NOMO-1 treated with dmso at 0.1 percent for 144 hours (cell line): ENCODE measurements around the gene BGN.
A peak's percentile ranks its signal among the peaks of the same experiment; 100 is the strongest.

ENCODE experiments used
- DNase-seq: peaks from one replicate; lab custom pipeline; 2025; ENCODE audit not compliant: unreplicated experiment; lab: John Stamatoyannopoulos, UW

Gene BGN

DNA sequence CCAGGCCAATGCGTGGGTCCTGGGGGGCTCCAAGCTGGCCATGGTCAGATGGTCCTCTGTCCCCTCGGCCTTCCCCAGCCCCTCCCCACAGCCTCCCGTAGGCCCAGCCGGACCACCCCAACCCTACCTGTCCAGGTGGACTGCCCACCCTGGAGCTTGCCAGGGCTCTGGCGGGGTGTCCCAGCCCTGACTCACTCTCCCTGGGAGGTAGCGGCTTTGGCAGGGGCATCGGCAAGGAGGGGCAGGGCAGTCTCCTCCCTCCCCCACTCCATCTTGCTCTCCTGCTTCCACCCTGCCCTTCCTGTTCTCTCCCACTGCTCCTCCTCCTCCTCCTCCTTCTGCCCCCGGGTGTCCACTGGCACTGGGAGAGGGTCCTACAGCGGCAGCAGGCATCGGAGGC, 7.4 kb downstream of the BGN start:
- DNase-seq = no peak

DNA sequence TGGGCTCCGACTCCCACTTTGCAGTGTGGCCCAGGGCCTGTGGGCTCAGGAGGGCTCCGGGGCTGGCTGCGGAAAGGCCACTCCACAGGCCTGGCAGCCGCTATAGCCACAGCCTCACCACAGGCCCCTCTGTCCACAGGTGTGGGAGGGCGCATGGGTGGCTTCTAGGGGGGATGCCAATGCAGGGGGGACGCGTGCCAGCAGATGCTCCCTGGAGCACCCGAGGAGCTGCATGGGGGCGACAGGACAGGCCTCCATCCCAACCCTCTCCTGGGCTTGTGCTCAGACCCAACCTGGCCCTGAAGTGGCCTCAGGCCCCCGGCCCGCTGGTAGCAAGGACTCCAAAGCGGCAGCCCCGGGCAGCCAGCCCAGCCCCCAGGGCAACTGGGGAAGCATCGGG, 8.0 kb downstream of the BGN start:
- DNase-seq = no peak

DNA sequence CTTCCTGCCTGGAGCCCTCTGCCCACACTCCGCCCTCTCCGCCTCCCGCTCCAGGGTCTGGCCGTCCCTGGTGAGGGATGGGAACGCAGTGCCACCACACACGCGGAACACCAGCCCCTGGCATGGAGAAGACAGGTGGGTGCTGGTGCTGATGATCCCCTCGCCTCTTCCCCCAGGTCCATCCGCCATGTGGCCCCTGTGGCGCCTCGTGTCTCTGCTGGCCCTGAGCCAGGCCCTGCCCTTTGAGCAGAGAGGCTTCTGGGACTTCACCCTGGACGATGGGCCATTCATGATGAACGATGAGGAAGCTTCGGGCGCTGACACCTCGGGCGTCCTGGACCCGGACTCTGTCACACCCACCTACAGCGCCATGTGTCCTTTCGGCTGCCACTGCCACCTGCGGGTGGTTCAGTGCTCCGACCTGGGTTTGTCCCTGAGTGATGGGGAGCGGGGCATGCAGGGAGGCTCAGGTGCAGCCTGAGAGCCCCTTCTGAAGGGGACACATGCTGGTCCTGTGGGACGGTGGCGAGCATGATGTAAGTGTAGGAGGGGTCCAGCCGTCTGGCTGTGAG, 9.8 kb downstream of the BGN start:
- DNase-seq = no peak

DNA sequence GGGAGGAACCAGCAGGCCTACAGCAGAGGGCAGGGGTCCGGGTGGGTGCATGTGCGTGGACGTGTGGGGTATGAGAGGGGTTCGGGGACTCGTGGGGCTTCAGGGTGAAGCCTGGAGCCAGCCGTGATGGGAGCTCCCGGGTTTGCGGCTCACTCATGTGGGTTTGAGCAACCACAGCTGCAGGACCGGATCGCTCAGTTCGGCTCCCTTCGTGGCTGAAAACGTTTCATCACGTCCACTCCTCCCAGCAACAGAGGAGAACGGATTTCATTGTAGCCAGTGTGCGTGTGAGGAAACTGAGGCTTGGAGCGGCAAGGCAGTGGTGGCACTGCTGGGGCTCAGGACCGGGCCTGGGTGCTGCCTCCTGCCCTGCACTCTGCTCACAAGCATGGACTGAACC, 10.6 kb downstream of the BGN start:
- DNase-seq = no peak

DNA sequence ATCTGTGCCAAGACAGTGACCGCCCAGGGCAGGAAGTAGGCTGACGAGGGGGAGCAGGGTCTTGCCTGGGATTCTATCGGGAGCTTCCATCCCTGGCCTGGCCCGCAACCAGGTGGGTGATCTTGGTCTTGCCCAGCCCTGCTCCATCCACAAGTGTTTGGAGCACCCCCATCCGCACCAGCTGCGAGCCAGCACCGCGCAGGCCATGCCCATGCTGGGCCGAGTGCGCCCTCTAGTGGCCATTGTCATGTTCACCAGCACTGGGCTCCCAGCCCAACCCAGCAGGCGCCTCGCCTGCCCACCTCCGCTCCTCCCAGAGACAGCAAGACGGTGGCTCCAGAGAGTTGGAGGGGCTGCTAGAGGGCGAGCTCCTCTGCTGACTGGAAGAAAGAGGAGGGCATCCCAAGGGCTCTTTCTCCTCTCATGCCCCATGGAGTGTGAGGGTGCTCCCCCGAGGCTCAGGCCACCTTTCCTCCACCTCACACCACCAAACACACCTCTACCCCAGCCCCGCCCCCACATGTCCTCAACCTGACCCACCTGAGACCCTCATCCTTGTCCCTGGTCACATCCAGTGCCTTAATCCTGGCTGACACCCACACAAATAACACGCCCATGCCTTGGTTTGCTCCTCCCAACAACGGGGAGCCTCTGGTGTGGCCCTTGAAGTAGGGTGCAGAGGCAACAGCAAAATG, 12.9 kb downstream of the BGN start:
- DNase-seq = peak; percentile 20

DNA sequence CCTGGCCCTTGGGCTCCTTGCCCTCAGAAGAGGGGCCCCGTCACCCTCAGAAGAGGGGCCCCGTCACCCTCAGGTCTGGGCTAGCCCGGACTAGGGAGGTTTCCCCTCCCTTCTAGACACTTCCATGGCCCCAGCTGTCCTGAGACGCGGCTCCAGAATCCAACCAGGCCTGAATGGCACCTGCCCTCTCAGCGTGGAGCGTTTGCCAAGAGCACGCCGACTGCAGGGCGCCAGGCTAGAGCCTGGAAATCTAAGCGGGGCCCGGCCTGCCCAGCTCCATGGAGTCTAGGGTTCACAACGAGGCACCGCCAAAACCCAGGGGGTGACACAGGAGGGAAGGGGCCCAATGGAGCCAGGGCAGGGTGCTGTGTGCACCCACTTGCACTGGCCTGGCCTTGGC, 14.8 kb downstream of the BGN start:
- DNase-seq = no peak

DNA sequence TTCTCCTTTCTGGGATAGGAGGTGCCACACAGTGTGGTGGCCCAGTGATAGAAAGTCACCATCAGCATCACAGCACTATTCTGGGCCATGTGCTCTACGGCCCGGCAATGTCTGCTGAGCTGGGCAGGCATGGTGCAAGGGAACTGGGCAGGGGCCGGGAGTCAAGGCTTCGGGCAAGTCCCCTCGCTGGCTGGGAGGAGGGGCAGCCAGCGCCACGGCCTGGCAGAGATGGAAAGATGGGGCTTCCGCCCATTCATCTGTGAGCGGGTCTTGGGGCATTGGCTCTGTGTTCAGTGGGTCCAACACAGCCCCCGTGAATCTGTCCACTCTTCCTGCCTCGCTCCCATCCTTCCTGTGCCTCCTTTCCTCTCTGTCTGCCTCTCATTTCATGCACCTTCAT, 15.6 kb downstream of the BGN start:
- DNase-seq = no peak

DNA sequence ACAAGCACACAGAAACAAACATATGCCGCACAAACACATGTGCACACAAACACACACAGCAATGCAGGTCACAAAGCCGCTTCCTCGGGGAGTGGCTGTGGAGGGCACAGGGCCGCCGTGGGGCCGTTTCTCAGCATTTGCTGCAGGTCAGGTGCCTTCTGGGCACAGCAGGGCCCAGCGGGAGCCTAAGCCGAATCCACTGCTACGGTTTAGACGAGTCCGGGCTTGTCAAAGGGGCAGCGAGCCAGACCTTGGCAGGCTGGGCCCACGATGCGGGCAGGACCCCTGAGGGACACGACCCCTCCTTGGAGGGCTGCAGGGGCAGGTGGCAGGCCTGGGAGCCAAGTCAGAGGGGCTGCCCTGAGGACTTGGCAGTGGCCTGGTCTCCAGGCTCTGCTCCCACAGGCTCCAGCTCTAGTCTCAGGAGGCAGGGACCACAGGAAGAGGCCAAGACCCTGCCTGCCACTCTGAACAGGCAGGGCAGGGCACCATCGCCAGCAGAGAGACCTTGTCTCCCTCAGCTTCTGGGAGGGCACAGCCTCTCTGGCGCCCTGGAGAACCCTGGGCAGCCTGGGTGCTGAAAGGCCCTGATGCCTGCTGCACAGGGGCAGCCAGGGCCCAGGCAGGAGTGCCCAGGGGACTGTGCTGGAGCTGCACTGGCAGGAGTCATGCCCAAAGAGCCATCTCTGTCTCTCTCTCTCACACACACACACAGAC, 17.2 kb downstream of the BGN start:
- DNase-seq = no peak

DNA sequence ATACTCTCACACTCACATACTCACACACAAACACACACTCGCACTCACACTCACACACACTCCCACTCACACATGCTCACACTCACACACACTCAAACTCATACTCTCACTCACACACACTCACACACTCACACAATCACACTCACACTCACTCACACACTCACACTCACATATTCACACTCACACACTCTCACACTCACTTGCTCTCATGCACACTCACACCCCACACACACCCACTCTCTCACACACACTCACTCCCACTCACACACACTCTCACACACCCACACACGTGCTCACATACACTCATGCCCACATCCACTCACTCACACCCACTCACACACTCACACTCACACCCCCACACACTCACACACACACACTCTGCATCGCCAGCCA, 17.7 kb downstream of the BGN start:
- DNase-seq = no peak

DNA sequence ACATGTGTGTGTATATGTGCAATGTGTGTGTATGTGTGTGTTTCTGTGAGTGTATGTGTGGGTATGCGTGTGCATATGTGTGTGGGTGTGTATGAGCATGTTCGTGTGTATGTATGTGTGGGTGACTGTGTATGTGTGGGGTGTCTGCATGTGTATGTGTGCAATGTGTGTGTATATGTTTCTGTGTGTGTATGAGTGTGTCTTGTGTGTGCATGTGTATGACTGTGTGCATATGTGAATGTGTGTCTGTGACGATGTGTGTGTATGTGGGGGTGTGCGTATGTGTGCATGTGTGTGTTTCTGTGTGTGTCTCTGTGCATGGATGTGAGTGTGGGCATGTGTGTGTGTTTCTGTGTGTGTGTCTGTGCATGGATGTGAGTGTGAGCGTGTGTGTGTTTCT, 18.5 kb downstream of the BGN start:
- no peak for DNase-seq

DNA sequence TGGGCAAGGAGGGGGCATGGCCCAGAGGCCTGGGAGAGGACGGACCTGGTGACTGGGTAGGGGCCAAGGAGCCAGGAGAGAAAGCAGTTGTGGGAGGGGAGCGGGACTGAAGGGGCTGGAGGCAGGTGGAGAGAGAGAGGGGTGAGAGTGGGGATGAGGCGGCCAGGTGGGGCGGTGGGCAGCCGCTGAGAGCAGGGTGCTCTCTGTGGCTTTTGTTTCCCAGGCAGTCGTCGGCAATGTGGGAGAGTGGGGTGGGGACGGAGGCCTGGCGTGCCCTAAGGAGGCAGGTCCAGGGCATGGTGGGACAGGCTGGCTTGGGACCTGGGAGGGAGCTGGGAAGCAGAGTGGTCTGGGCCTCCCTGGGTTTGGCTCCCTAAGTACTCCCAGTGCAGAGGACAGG, 19.5 kb downstream of the BGN start:
- no peak for DNase-seq

DNA sequence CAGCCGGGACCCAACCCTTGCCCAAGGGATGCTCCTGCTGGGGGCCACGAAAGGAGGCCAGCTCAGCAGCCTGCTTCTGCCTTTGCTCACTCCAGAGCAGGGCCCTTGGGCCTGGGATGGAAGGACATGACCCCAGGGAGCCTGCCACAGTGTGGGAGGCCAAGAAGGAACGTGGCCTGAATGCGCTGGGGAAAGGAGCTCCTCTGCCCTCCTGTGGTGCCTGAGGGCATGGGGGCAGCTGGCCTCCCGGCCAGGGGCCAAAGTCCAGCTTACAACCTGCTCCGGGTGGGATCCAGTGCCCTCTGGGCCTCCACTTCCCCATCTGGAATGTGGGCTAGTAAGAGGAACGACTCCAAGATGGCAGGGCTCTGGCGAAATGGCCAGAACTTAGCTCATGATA, 20.7 kb downstream of the BGN start:
- no peak for DNase-seq

DNA sequence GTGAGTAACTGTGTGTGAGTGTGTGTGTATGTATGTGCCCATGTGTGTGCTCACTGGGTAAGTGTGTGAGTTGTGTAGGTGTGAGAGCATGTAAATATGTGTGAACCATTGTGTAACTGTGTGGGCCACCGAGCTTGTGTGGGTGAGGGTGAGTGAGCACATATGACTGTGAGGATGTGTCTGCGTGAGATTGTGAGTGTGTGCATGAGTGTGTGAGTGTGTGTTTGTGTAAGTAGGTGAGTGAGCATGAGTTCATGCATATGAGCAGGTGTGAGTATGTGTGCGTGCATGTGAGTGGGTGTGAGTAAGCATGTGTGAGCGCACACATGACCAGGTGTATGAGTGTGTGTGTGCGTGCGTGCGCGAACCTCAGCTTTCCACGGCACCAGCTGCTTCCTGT, 21.3 kb downstream of the BGN start:
- DNase-seq = no peak

DNA sequence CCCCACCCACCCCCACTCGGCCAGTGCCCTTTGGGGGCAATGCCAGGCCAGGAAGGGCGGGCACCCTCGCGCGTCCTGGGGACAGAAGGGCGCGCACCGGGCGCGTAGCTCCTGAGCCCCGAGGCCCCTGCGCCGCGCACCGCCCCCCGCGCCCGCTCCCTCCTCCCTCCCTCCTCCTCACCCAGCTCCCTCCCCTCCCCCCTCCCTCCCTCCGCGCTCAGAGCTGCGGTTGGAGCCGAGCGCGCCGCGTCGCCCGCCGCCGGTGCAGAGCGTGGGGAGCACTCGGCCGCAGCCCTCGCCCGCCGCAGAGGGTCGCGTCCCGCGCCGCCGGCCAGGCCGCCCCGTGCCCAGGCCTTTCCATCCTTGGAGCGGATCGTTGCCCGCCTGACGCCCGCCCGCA, 22.6 kb downstream of the BGN start, which contains the start of gene ATP2B3:
Gene ATP2B3, plus strand, starts transcription at position 220 of the 400 bp plus-strand sequence. CDS start 18,606 bp downstream, outside the sequence.
- DNase-seq = no peak

DNA sequence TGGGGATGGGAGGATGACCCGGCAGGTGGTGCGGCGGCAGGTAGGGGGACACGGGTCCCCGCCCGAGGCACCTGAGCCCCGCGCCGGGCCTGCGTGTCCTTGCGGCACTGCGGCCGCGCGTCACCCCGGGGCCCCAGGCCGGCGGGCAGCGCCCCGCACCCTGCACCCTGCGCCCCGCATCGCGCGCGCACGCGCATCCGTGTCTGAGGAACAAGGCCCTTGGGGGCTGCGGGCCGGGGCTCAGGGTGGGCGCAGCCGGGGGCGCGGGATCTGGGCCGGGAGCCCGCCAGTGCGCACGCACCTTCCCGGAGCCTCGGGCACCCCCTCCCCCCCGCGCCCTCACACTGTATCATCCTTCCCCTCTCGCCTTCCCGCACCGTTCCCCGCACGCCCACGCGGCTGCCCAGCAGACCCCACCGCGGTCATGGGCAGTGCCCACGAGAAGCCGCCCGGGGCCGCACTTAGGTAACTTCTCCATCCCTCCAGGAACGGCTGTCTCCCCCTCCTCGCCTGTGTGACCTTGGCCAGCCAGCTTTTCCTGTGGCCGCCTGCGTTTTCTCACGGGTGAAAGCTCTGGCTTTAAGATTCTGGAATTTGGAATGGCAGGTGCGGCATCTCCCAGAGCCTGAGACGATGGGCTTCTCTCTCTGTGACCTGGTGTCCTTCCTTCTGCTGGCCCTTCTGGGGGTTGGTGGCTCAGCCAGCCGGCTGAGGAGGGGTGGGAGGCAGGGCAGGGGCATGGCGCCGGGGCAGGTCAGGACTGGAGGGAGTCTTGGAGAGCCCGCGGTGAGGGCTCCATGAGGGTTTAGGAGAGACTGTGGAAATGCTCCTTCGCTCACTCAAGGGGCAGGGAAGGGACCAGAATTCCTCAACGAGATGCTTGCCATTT, 23.4 kb downstream of the BGN start:
- DNase-seq = no peak

DNA sequence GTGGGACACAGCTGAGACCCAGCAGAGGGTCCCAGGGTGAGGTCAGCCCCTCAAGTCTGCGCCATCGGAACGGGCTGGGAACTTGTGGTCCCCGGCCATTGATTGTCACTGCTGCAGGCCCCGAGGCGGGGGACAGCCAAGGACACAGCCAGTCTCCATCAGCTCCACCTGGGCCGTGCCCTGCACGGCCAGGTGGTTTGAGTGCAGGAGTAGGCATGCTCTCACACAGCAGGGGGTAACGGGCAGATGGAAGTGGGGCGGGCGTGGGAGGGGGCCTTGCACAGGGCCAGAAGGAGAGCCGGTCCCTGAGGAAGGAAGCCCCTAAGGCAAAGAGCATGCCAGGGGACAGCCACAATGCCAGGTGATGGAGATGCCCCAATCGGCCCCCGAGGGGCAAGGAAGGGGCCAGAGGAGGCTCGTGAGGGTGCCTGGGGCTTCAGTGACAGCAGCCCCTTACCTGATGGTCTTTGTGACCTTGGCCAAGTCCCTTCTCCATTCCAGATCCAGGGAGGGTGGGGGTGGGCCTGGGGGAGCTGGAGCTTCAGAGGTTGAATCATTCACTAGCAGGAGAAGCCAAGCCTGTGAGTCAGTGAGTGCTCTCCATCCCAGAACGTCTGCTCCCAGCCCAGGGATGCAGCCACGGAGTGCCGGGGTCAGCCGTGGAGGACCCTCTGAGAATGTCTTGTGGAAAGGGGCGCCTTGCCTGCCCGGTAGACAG, 24.9 kb downstream of the BGN start:
- no peak for DNase-seq

DNA sequence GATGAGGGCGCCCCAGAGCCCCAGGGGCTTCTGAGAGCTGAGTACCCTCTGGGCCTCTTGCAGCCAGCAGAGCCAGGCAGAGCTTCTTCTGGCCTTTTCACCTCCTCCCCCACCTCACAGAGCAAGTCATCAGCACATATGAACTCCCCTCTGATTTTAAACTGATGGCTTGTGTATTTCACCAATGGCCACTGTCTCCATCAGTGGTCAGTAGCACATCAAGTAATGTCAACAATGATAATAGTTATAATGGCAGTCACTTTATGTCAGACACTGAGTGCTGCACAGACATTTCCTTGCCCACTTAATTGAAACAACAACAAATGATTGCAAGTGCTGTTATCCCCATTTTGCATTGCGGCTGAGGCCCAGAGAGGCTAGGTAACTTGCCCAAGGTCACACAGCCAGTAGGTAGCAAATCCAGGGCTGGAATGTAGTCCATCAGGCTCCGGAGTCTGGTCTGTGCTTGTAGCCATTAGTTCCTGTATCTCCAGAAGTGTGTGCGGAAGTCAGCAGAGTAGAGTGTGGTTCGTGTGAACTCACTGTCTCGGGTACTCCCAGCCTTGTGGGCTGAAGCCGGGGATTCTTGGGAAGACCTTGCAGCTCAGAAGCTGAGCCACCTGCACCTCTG, 25.6 kb downstream of the BGN start:
- DNase-seq = no peak

DNA sequence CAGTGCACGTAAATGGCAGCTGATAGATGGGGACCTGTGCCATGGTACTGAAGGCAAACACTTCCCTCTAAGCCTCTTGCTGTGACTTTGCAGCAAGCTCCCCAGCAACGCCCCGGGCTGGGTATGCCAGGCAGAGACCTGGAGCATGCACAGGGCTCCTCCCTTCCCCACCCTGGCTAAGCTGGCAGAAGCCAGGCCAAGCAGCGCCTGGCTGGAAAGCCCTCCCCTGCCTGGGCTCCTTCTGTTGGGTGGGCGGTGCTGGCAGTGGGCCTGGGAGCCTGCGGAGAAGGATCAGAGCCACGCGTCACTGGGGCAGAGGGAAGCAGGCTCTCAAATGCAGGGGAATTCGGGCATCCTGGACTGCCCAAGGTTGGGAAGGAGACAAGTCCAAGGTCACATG, 26.3 kb downstream of the BGN start:
- no peak for DNase-seq

DNA sequence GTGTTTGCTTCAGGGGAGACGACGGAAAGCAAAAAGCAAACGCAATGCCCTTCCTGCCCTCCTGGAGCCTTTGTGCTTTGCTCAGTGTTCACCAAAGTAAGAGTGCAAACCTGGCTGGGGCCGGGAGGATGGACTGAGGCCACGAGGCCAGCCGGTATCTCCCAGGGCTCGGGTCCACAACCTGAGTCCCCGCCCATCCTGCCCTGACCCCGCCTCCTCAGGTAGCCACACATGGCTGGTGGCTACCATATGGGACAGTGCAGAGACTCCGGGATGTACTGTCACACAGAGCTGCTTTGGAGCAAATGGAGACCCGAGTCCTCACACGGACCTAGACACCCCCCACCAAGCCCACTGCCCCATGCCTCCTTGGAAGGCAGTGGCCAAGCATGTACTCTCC, 27.5 kb downstream of the BGN start:
- DNase-seq = no peak

DNA sequence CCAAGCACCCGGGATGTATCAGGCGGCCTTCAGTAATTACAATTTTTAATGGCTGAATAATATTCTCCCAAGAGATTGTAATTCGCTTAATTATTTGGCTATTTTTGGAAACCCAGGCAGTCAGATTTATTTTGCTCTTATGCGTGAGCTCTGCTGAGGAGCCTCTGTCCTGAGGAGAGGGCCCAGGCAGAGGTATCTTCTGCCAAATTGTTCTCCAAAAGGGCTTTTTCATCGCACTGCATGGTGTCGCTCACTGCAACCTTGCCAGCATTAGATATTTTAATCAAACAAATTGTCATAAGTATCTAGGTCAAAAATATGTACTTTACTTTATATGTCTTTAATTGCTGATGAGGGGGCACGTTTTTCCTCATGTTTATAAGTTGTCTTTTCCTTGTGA, 28.5 kb downstream of the BGN start:
- DNase-seq = no peak
